Measurements from ENCODE around the gene DYSF.

DYSF gene

GRCh38 chr2:71503837-71504236, 50.5 kb downstream of the DYSF start:
- no peak for FAIRE-seq

- FAIRE-seq = no peak
These were observed 51.2 kb downstream of the DYSF start for GRCh38 chr2:71504611-71505010.

- FAIRE-seq = no peak
These were observed 51.9 kb downstream of the DYSF start for GRCh38 chr2:71505086-71505769.

GRCh38 chr2:71505770-71506140, 52.4 kb downstream of the DYSF start:
- FAIRE-seq = no peak

GRCh38 chr2:71506222-71507153, 53.1 kb downstream of the DYSF start:
- FAIRE-seq = no peak

- FAIRE-seq = no peak
These were observed 54.1 kb downstream of the DYSF start for GRCh38 chr2:71507476-71507875.

- no peak for FAIRE-seq
These were observed 56.9 kb downstream of the DYSF start for GRCh38 chr2:71510196-71510807.

- FAIRE-seq = no peak
These were observed 57.6 kb downstream of the DYSF start for GRCh38 chr2:71510938-71511337.

GRCh38 chr2:71511776-71512175, 58.4 kb downstream of the DYSF start:
- no peak for FAIRE-seq

- FAIRE-seq = no peak
These were observed 59.0 kb downstream of the DYSF start for GRCh38 chr2:71512386-71512785.

- no peak for FAIRE-seq
These were observed 59.7 kb downstream of the DYSF start for GRCh38 chr2:71513096-71513495.

GRCh38 chr2:71513721-71514120, 60.4 kb downstream of the DYSF start:
- FAIRE-seq = no peak

- no peak for FAIRE-seq
These were observed 63.0 kb downstream of the DYSF start for GRCh38 chr2:71516253-71516888.

- FAIRE-seq = no peak
These were observed 64.5 kb downstream of the DYSF start for GRCh38 chr2:71517851-71518250.

GRCh38 chr2:71521436-71521950, 68.1 kb downstream of the DYSF start:
- no peak for FAIRE-seq

- no peak for FAIRE-seq
These were observed 71.1 kb downstream of the DYSF start for GRCh38 chr2:71524476-71524875.

GRCh38 chr2:71526141-71526540, 72.8 kb downstream of the DYSF start:
- no peak for FAIRE-seq

- no peak for FAIRE-seq
These were observed 73.6 kb downstream of the DYSF start for GRCh38 chr2:71526975-71527374.

GRCh38 chr2:71528131-71528591, 74.8 kb downstream of the DYSF start:
- FAIRE-seq = no peak

GRCh38 chr2:71528749-71529148, 75.4 kb downstream of the DYSF start:
- no peak for FAIRE-seq

- FAIRE-seq = no peak
These were observed 76.8 kb downstream of the DYSF start for GRCh38 chr2:71530211-71530610.

GRCh38 chr2:71530641-71531332, 77.4 kb downstream of the DYSF start:
- FAIRE-seq = peak; percentile 33
